Panc1 (cell line): Measurements from ENCODE around the gene INPP4B. TPM values are rescaled to one million over a fixed set of nuclear protein-coding genes. Genes with fewer than 3 reads are reported as not detected.

Source experiments
- ATAC-seq: fragments of 200-7000 bp; cut with Tn5 transposase; 2 replicates; pipeline ENCODE4 v1.9.1; 2020; ENCODE audit warnings: mild to moderate bottlenecking, moderate library complexity
- BruUV-seq: library from RNA; stranded (reverse); fragments of 400-500 nt; replicated peaks from 2 replicates; lab custom pipeline; 2021; lab: Mats Ljungman, UMichigan
- CTCF ChIA-PET: fragments of 300-600 bp; sonication (Branson Sonifier 250); formaldehyde crosslinking; loops from one replicate; lab custom pipeline; 2022; ENCODE audit warnings: antibody characterized with exemption; lab: Charles Lee
- POLR2A ChIA-PET: fragments of 300-600 bp; sonication (Branson Sonifier 250); formaldehyde crosslinking; loops from one replicate; lab custom pipeline; 2022; ENCODE audit warnings: antibody characterized with exemption; lab: Charles Lee
- DNase-seq: peaks from one replicate; pipeline ENCODE4 v3.0.0-alpha.2; 2010; ENCODE audit warnings: low read depth, low spot score
- H3K27ac ChIP-seq: 2 replicates; pipeline ENCODE4 v1.5.1; 2011; ENCODE audit warnings: mild to moderate bottlenecking, low read length, inconsistent platforms
- H3K27me3 ChIP-seq: fragments of 200-500 bp; sonication (Bioruptor generic); 2 replicates; pipeline ENCODE4 v1.6.0; 2014; ENCODE audit warnings: low read length, inconsistent platforms; ENCODE audit not compliant: control insufficient read depth, insufficient read depth
- H3K36me3 ChIP-seq: fragments of 200-500 bp; sonication (Bioruptor generic); 2 replicates; pipeline ENCODE4 v1.5.1; 2014; ENCODE audit warnings: inconsistent platforms, mild to moderate bottlenecking, low read length, moderate library complexity; ENCODE audit not compliant: control insufficient read depth, insufficient read depth
- H3K4me1 ChIP-seq: 2 replicates; pipeline ENCODE4 v1.5.1; 2011; ENCODE audit warnings: inconsistent platforms, mild to moderate bottlenecking, low read length, moderate library complexity; ENCODE audit not compliant: control insufficient read depth, insufficient read depth
- H3K4me3 ChIP-seq, 2 experiments: 2 replicates each; pipeline ENCODE4 v1.5.1; 2011 to 2012; ENCODE audit warnings: low read depth in 2 of 2, low read length in 2 of 2, mild to moderate bottlenecking in 2 of 2, inconsistent platforms in 1 of 2, moderate library complexity in 1 of 2
- H3K9me3 ChIP-seq: fragments of 200-500 bp; sonication (Bioruptor generic); 2 replicates; pipeline ENCODE4 v1.5.1; 2014; ENCODE audit warnings: low read depth, mild to moderate bottlenecking, inconsistent platforms, low read length, moderate library complexity; ENCODE audit not compliant: control insufficient read depth, insufficient read depth
- CTCF ChIP-seq: fragments of 450-650 bp; IDR thresholded peaks from 2 replicates; pipeline ENCODE4 v1.5.1; 2017; ENCODE audit warnings: mild to moderate bottlenecking
- POLR2AphosphoS5 ChIP-seq: IDR thresholded peaks from 2 replicates; pipeline ENCODE4 v1.6.1; 2012; ENCODE audit warnings: mild to moderate bottlenecking, low read depth, low read length, moderate library complexity
- REST ChIP-seq, 2 experiments: IDR thresholded peaks; 2 replicates each; pipeline ENCODE4 v1.6.1; 2011 to 2012; ENCODE audit warnings: low read depth in 2 of 2, control low read depth in 1 of 2, low read length in 1 of 2, mild to moderate bottlenecking in 1 of 2, moderate library complexity in 1 of 2; ENCODE audit not compliant: insufficient read depth in 1 of 2
- SIN3A ChIP-seq: IDR thresholded peaks from 2 replicates; pipeline ENCODE4 v1.6.1; 2012; ENCODE audit warnings: low read depth, mild to moderate bottlenecking, low read length, moderate library complexity, borderline replicate concordance; ENCODE audit not compliant: insufficient read depth
- TCF7L2 ChIP-seq: IDR thresholded peaks from 2 replicates; pipeline ENCODE4 v1.6.1; 2011; ENCODE audit warnings: mild to moderate bottlenecking, low read depth, low read length, inconsistent platforms
- in situ Hi-C: cut with HindIII; loops from 2 replicates; pipeline ENCODE4 v1.10.0; 2016; ENCODE audit warnings: low sequenced_read_pairs, low pct_unique_long_range_greater_than_20kb
- intact Hi-C: fragments of 100-400 bp; cut with micrococcal nuclease; formaldehyde crosslinking; loops from one replicate; pipeline ENCODE4 v1.10.0; 2022; ENCODE audit not compliant: unreplicated experiment
- total RNA-seq: library from RNA; stranded (reverse); gene quantifications from one replicate; pipeline ENCODE4 v1.2.1, GENCODE V29; 2021; ENCODE audit not compliant: unreplicated experiment

INPP4B gene
- total RNA-seq, 1 experiment from 2014 or later: 4.5 TPM

- DNase-seq: no peak
- Histone ChIP-seq H3K4me1 (no peaks in the 10 kb centered on the region), H3K9me3 (no peaks in the 10 kb centered on the region), H3K27me3 (no peaks in the 10 kb centered on the region), H3K36me3 (no peaks in the 10 kb centered on the region), H3K27ac (no peak overlapping the region), H3K4me3 (no peak overlapping the region)
- in situ Hi-C loops (no loop called here), intact Hi-C loops (no loop called here)
- no peak for ATAC-seq
- TF ChIP-seq CTCF: no peak
- no peak for TF ChIP-seq POLR2AphosphoS5
- TF ChIP-seq REST (IDR thresholded peaks at IDR 0.05; ENCODE audit: insufficient read depth in 1 of 2, low read depth in 2 of 2, low read length in 1 of 2): no peak
- TF ChIP-seq SIN3A: no peak
- no peak for TF ChIP-seq TCF7L2
- ChIA-PET POLR2A (no interaction called here), CTCF (no interaction called here)
- BruUV-seq: no TSS peak
These were observed 22.3 kb downstream of the INPP4B start for GRCh38 chr4:142823796-142824195.

DNA sequence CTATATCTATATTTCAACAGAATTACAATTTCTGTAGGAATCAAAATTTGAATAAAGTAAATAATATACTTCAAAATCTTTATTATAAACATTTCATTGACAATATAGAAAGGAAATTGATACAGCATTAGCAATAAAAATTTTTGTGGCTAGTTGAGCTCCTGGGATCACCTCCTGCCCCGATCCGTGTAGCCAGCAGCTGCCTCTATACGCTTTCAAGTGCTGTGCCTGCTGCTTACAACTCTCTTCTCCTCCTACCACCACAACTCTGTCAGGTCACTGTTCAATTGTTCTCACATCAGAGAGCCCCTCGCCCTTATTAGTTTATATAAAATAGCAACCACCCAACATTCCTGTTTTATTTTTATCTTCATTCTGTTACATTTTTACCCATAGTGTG lies 27.6 kb downstream of the INPP4B start:
- DNase-seq: no peak
- Histone ChIP-seq H3K27me3 (no peaks in the 10 kb centered on the region), H3K4me3 (no peak overlapping the region), H3K36me3 (no peaks in the 10 kb centered on the region), H3K27ac (no peak overlapping the region), H3K4me1 (no peaks in the 10 kb centered on the region), H3K9me3 (no peaks in the 10 kb centered on the region)
- ChIA-PET POLR2A (no interaction called here), CTCF (no interaction called here)
- BruUV-seq: no TSS peak
- no peak for TF ChIP-seq SIN3A
- no peak for ATAC-seq
- in situ Hi-C loops (no loop called here), intact Hi-C loops (no loop called here)

GRCh38 chr4:142818031-142818430 lies 28.1 kb downstream of the INPP4B start:
- CTCF ChIA-PET: interaction anchor here (0.6 kb wide), 1 partner anchor 13 kb away, joined by 3 read pairs; no protein-coding TSS in a partner anchor
- Histone ChIP-seq H3K27ac (no peak overlapping the region), H3K36me3 (no peaks in the 10 kb centered on the region), H3K27me3 (no peaks in the 10 kb centered on the region), H3K4me3 (no peak overlapping the region), H3K9me3 (no peaks in the 10 kb centered on the region), H3K4me1 (no peaks in the 10 kb centered on the region)
- ATAC-seq: no peak
- DNase-seq: no peak
- BruUV-seq: no TSS peak
- in situ Hi-C loops (no loop called here), intact Hi-C loops (no loop called here)
- POLR2A ChIA-PET: no interaction called here
- TF ChIP-seq POLR2AphosphoS5 (no peak), SIN3A (no peak), TCF7L2 (no peak), CTCF (no peak), REST (IDR thresholded peaks at IDR 0.05; ENCODE audit: insufficient read depth in 1 of 2, low read depth in 2 of 2, low read length in 1 of 2) (no peak)
